PC-3 (cell line): ENCODE data around the gene ATXN8OS. TPM values are rescaled to one million over a fixed set of nuclear protein-coding genes. Genes with fewer than 3 reads are reported as not detected.

Experiments
- ATAC-seq: fragments of 200-7000 bp; cut with Tn5 transposase; 2 replicates; pipeline ENCODE4 v1.9.1; 2020; ENCODE audit warnings: mild to moderate bottlenecking, moderate library complexity
- BruUV-seq: library from RNA; stranded (reverse); fragments of 400-500 nt; replicated peaks from 2 replicates; lab custom pipeline; 2021; lab: Mats Ljungman, UMichigan
- CTCF ChIA-PET: fragments of 300-600 bp; sonication (Branson Sonifier 250); formaldehyde crosslinking; loops from one replicate; lab custom pipeline; 2022; ENCODE audit warnings: antibody characterized with exemption; lab: Charles Lee
- POLR2A ChIA-PET: fragments of 300-600 bp; sonication (Branson Sonifier 250); formaldehyde crosslinking; loops from one replicate; lab custom pipeline; 2022; ENCODE audit warnings: antibody characterized with exemption; ENCODE audit not compliant: unreplicated experiment; lab: Charles Lee
- DNase-seq: peaks from one replicate; pipeline ENCODE4 v3.0.0-alpha.2; 2015
- H2AFZ ChIP-seq: fragments of 300-600 bp; sonication (generic); 2 replicates; pipeline ENCODE4 v1.6.0; 2016; ENCODE audit warnings: antibody characterized with exemption, low read length
- H3F3A ChIP-seq: fragments of 300-600 bp; sonication (generic); one replicate; pipeline ENCODE4 v1.6.0; 2017; ENCODE audit warnings: antibody characterized with exemption, low read length, control low read depth, mild to moderate bottlenecking; ENCODE audit not compliant: unreplicated experiment
- H3K27ac ChIP-seq: fragments of 300-600 bp; sonication (generic); 2 replicates; pipeline ENCODE4 v1.5.1; 2016; ENCODE audit warnings: mild to moderate bottlenecking, low read length
- H3K27me3 ChIP-seq: fragments of 300-600 bp; sonication (generic); 2 replicates; pipeline ENCODE4 v1.6.1; 2016; ENCODE audit warnings: low read length, mixed read lengths
- H3K36me3 ChIP-seq: fragments of 300-600 bp; sonication (generic); 2 replicates; pipeline ENCODE4 v1.6.1; 2016; ENCODE audit warnings: low read depth, mixed run types, low read length, mixed read lengths
- H3K4me1 ChIP-seq: fragments of 300-600 bp; sonication (generic); 2 replicates; pipeline ENCODE4 v1.5.1; 2016; ENCODE audit warnings: low read length; ENCODE audit not compliant: insufficient read depth
- H3K4me2 ChIP-seq: fragments of 300-600 bp; sonication (generic); 2 replicates; pipeline ENCODE4 v1.6.0; 2016; ENCODE audit warnings: low read length
- H3K4me3 ChIP-seq: fragments of 300-600 bp; sonication (generic); 2 replicates; pipeline ENCODE4 v1.5.1; 2016; ENCODE audit warnings: mild to moderate bottlenecking, low read length, mixed read lengths
- H3K79me2 ChIP-seq: fragments of 300-600 bp; sonication (generic); 2 replicates; pipeline ENCODE4 v1.6.1; 2017; ENCODE audit warnings: low read length, mixed read lengths
- H3K9ac ChIP-seq: fragments of 300-600 bp; sonication (generic); 2 replicates; pipeline ENCODE4 v1.6.0; 2016; ENCODE audit warnings: mild to moderate bottlenecking, low read length
- H3K9me2 ChIP-seq: fragments of 300-600 bp; sonication (generic); replicated peaks from 2 replicates; pipeline ENCODE4 v1.6.1; 2016; ENCODE audit warnings: mixed run types, low read length, mixed read lengths
- H3K9me3 ChIP-seq: fragments of 300-600 bp; sonication (generic); 2 replicates; pipeline ENCODE4 v1.6.1; 2016; ENCODE audit warnings: low read length, mixed read lengths
- H4K20me1 ChIP-seq: fragments of 300-600 bp; sonication (generic); 2 replicates; pipeline ENCODE4 v1.6.1; 2016; ENCODE audit warnings: low read length, mixed read lengths
- CTCF ChIP-seq: fragments of 300-600 bp; sonication (generic); conservative IDR thresholded peaks from 2 replicates; pipeline ENCODE4 v1.5.1; 2017; ENCODE audit warnings: antibody characterized with exemption, low read depth, mild to moderate bottlenecking, low read length
- EZH2 ChIP-seq: fragments of 300-600 bp; sonication (generic); IDR thresholded peaks from one replicate; pipeline ENCODE4 v1.6.1; 2017; ENCODE audit warnings: antibody characterized with exemption, mild to moderate bottlenecking, low read length; ENCODE audit not compliant: unreplicated experiment
- EZH2phosphoT487 ChIP-seq: fragments of 300-600 bp; sonication (generic); IDR thresholded peaks from 2 replicates; pipeline ENCODE4 v1.6.1; 2018; ENCODE audit warnings: mild to moderate bottlenecking, antibody characterized with exemption, low read length, borderline replicate concordance
- intact Hi-C: fragments of 100-400 bp; cut with micrococcal nuclease; formaldehyde crosslinking; loops from 2 replicates; pipeline ENCODE4 v1.9.0; 2023
- total RNA-seq: library from RNA; depleted of rRNA; stranded (reverse); fragments of >200 nt; gene quantifications from 2 replicates; pipeline ENCODE4 v1.2.3, GENCODE V29; 2014

The ATXN8OS gene
- total RNA-seq, 1 experiment from 2014 or later, result not detected

- H3K27ac ChIP-seq, result no peak overlapping the region
- no peaks in the 10 kb centered on the region for H3F3A ChIP-seq
- BruUV-seq, result no TSS peak
- no peaks in the 10 kb centered on the region for H4K20me1 ChIP-seq
- TF ChIP-seq EZH2phosphoT487 (no peak), CTCF (no peak), EZH2 (no peak)
- H3K27me3 ChIP-seq, result no peaks in the 10 kb centered on the region
- ChIA-PET POLR2A (no interaction called here), CTCF (interaction anchor here (0.5 kb wide), 1 partner anchor 207 kb away, joined by 3 read pairs; no protein-coding TSS in a partner anchor)
- H3K79me2 ChIP-seq, result no peaks in the 10 kb centered on the region
- intact Hi-C loops, result loop anchor here (5.0 kb wide), 1 partner anchor 463 kb away; no protein-coding TSS in a partner anchor
- no peaks in the 10 kb centered on the region for H3K9me3 ChIP-seq
- H3K4me1 ChIP-seq, result no peaks in the 10 kb centered on the region
- H3K4me2 ChIP-seq, result no peak overlapping the region
- H3K9ac ChIP-seq, result no peak overlapping the region
- ATAC-seq (no peak), DNase-seq (no peak)
- H3K36me3 ChIP-seq, result no peaks in the 10 kb centered on the region
- H2AFZ ChIP-seq, result no peak overlapping the region
- no peak overlapping the region for H3K4me3 ChIP-seq
- no peaks in the 10 kb centered on the region for H3K9me2 ChIP-seq
Observed at GRCh38 chr13:70104481-70104880, 3.1 kb upstream of the ATXN8OS start.

GRCh38 chr13:70107125-70107497, 515 bp upstream of the ATXN8OS start:
- H3K9me3 ChIP-seq, result no peaks in the 10 kb centered on the region
- H3K4me3 ChIP-seq, result no peak overlapping the region
- no peak overlapping the region for H2AFZ ChIP-seq
- H3K79me2 ChIP-seq, result no peaks in the 10 kb centered on the region
- DNase-seq (no peak), ATAC-seq (no peak)
- H3K27ac ChIP-seq, result no peak overlapping the region
- H3K27me3 ChIP-seq, result no peaks in the 10 kb centered on the region
- no peak for TF ChIP-seq CTCF
- TF ChIP-seq EZH2, result no peak
- no peak for TF ChIP-seq EZH2phosphoT487
- ChIA-PET POLR2A (no interaction called here), CTCF (no interaction called here)
- no peak overlapping the region for H3K4me2 ChIP-seq
- no peaks in the 10 kb centered on the region for H4K20me1 ChIP-seq
- no peaks in the 10 kb centered on the region for H3F3A ChIP-seq
- no peaks in the 10 kb centered on the region for H3K36me3 ChIP-seq
- intact Hi-C loops, result no loop called here
- no TSS peak for BruUV-seq
- H3K9me2 ChIP-seq, result no peaks in the 10 kb centered on the region
- no peak overlapping the region for H3K9ac ChIP-seq
- H3K4me1 ChIP-seq, result no peaks in the 10 kb centered on the region

- Histone ChIP-seq H3K4me3 (no peak within 1 kb of the TSS), H3K9me2 (no peaks in the 10 kb centered on the region), H3K79me2 (no peaks in the 10 kb centered on the region), H3K4me2 (no peak within 1 kb of the TSS), H3K9me3 (no peaks in the 10 kb centered on the region), H3K27me3 (no peaks in the 10 kb centered on the region), H3K9ac (no peak within 1 kb of the TSS), H2AFZ (no peak within 1 kb of the TSS), H3K27ac (no peak within 1 kb of the TSS), H4K20me1 (no peaks in the 10 kb centered on the region), H3F3A (no peaks in the 10 kb centered on the region), H3K4me1 (no peaks in the 10 kb centered on the region), H3K36me3 (no peaks in the 10 kb centered on the region)
- DNase-seq, result no peak
- no peak for TF ChIP-seq EZH2
- intact Hi-C loops, result no loop called here
- ChIA-PET CTCF (no interaction called here), POLR2A (no interaction called here)
- BruUV-seq, result no TSS peak
- no peak for ATAC-seq
Observed at GRCh38 chr13:70108356-70109105, 905 bp downstream of the ATXN8OS start, which contains the start of gene KLHL1. Gene KLHL1 (minus strand): TSS chr13:70108452. CDS start chr13:70107699, 753 bp downstream.
